Natural killer cell (primary cell): ENCODE measurements around the gene PCYT1A. TPM values are rescaled to one million over a fixed set of nuclear protein-coding genes. Genes with fewer than 3 reads are reported as not detected.

ENCODE experiments used
- ATAC-seq, 3 donors: fragments of 150-1000 bp in 2 of 3; fragments of 200-7000 bp in 1 of 3; cut with Tn5 transposase; 1 replicate in 1 of 3; 2 replicates in 2 of 3; pipeline ENCODE4 v1.10.0; 2021; ENCODE audit warnings: mild to moderate bottlenecking in 2 of 3, moderate library complexity in 2 of 3
- DNase-seq, 2 donors: peaks; one replicate each; pipeline versions ENCODE4 v3.0.0 to v3.0.0-alpha.2; 2013 to 2021; ENCODE audit warnings: mixed read lengths in 1 of 2
- H3K27ac ChIP-seq: one replicate; pipeline ENCODE4 v1.5.1; 2013; ENCODE audit warnings: mild to moderate bottlenecking, low read length
- H3K27me3 ChIP-seq: one replicate; pipeline ENCODE4 v1.6.1; 2013; ENCODE audit warnings: low read length; ENCODE audit not compliant: control insufficient read depth, insufficient read depth
- H3K36me3 ChIP-seq: one replicate; pipeline ENCODE4 v1.6.1; 2013; ENCODE audit warnings: low read length; ENCODE audit not compliant: control insufficient read depth, insufficient read depth
- H3K4me1 ChIP-seq: one replicate; pipeline ENCODE4 v1.6.1; 2013; ENCODE audit warnings: low read length; ENCODE audit not compliant: control insufficient read depth, insufficient read depth
- H3K4me3 ChIP-seq: one replicate; pipeline ENCODE4 v1.5.1; 2013; ENCODE audit warnings: low read length
- H3K9me3 ChIP-seq: one replicate; pipeline ENCODE4 v1.6.1; 2013; ENCODE audit warnings: low read length; ENCODE audit not compliant: control insufficient read depth, insufficient read depth
- H3K27ac Mint-ChIP-seq, 2 donors: one replicate each; pipeline ENCODE4 v1.8.0; 2022; ENCODE audit warnings: mild to moderate bottlenecking in 2 of 2, mixed read lengths in 2 of 2, moderate library complexity in 1 of 2
- H3K27me3 Mint-ChIP-seq, 2 donors: one replicate each; pipeline ENCODE4 v1.8.0; 2022; ENCODE audit warnings: low read depth in 2 of 2, mixed read lengths in 2 of 2
- H3K36me3 Mint-ChIP-seq: one replicate; pipeline ENCODE4 v1.8.0; 2022; ENCODE audit warnings: mixed read lengths
- H3K4me1 Mint-ChIP-seq, 2 donors: one replicate each; pipeline ENCODE4 v1.8.0; 2022; ENCODE audit warnings: mixed read lengths in 2 of 2
- H3K4me3 Mint-ChIP-seq: one replicate; pipeline ENCODE4 v1.8.0; 2022; ENCODE audit warnings: mild to moderate bottlenecking, moderate library complexity, mixed read lengths
- H3K9me3 Mint-ChIP-seq, 2 donors: one replicate each; pipeline ENCODE4 v1.8.0; 2022; ENCODE audit warnings: mixed read lengths in 2 of 2
- CTCF ChIP-seq: fragments of 200-600 bp; IDR thresholded peaks from one replicate; pipeline ENCODE4 v1.8.0; 2022; ENCODE audit warnings: antibody characterized with exemption
- WGBS: methylation state at CpG from one replicate; pipeline ENCODE4 v1.1.7; 2013; ENCODE audit warnings: missing lambda C conversion rate; ENCODE audit not compliant: insufficient coverage; 5-methylcytosine and 5-hydroxymethylcytosine counted together
- intact Hi-C: fragments of 100-400 bp; cut with micrococcal nuclease; formaldehyde crosslinking; loops from one replicate; pipeline ENCODE4 v1.14.2; 2022
- total RNA-seq, 4 donors: library from RNA; stranded (reverse); fragments of 120-200 nt in 1 of 4; gene quantifications; one replicate each; pipeline versions ENCODE4 v1.2.3 to v1.2.4, GENCODE V29; 2013 to 2022

Gene PCYT1A
- total RNA-seq, 3 donors from 2014 or later (not counting 1 experiment from before 2014, with no cell fraction given): 105 to 123 (median 110) TPM

- H3K9me3 Mint-ChIP-seq: no peaks in the 10 kb centered on the region
- H3K36me3 Mint-ChIP-seq: no peaks in the 10 kb centered on the region
- 85% methylated on average over 11 of the region's 11 CpGs for WGBS
- Histone ChIP-seq H3K4me1 (peaks cover 4% of the 10 kb centered on the region), H3K36me3 (no peaks in the 10 kb centered on the region), H3K4me3 (no peak overlapping the region), H3K27me3 (no peaks in the 10 kb centered on the region), H3K27ac (no peak overlapping the region), H3K9me3 (no peaks in the 10 kb centered on the region)
- no peak overlapping the region for H3K4me3 Mint-ChIP-seq
- no peak for TF ChIP-seq CTCF
- ATAC-seq (no peak), DNase-seq (no peak)
- no peaks in the 10 kb centered on the region for H3K27me3 Mint-ChIP-seq
- no peak overlapping the region for H3K27ac Mint-ChIP-seq
- peaks cover 0 to 14% of the 10 kb centered on the region in 2 donors for H3K4me1 Mint-ChIP-seq
- intact Hi-C loops: no loop called here
Measured at GRCh38 chr3:196323691-196324090, 36.2 kb upstream of the PCYT1A start.

- no peak overlapping the region for H3K4me3 Mint-ChIP-seq
- intact Hi-C loops: no loop called here
- Histone ChIP-seq H3K4me1 (peaks cover 7% of the 10 kb centered on the region), H3K27me3 (no peaks in the 10 kb centered on the region), H3K4me3 (no peak overlapping the region), H3K9me3 (no peaks in the 10 kb centered on the region), H3K36me3 (no peaks in the 10 kb centered on the region), H3K27ac (no peak overlapping the region)
- WGBS: 97% methylated on average over 3 of the region's 4 CpGs
- no peaks in the 10 kb centered on the region for H3K27me3 Mint-ChIP-seq
- H3K9me3 Mint-ChIP-seq: no peaks in the 10 kb centered on the region
- no peak overlapping the region for H3K27ac Mint-ChIP-seq
- no peak for DNase-seq
- ATAC-seq: no peak
- no peaks in the 10 kb centered on the region for H3K36me3 Mint-ChIP-seq
- peaks cover 0 to 18% of the 10 kb centered on the region in 2 donors for H3K4me1 Mint-ChIP-seq
- TF ChIP-seq CTCF: no peak
Measured at GRCh38 chr3:196323016-196323415, 35.5 kb upstream of the PCYT1A start.

- H3K4me1 Mint-ChIP-seq: peaks cover 0 to 25% of the 10 kb centered on the region in 2 donors
- Histone ChIP-seq H3K27me3 (no peaks in the 10 kb centered on the region), H3K36me3 (no peaks in the 10 kb centered on the region), H3K4me1 (peaks cover 13% of the 10 kb centered on the region), H3K27ac (no peak overlapping the region), H3K9me3 (no peaks in the 10 kb centered on the region), H3K4me3 (no peak overlapping the region)
- no peaks in the 10 kb centered on the region for H3K36me3 Mint-ChIP-seq
- WGBS: 86% methylated on average over 11 of the region's 11 CpGs
- H3K27me3 Mint-ChIP-seq: no peaks in the 10 kb centered on the region
- no peaks in the 10 kb centered on the region for H3K9me3 Mint-ChIP-seq
- no peak for TF ChIP-seq CTCF
- peak overlapping the region in 1 of 2 donors; percentile 22 for H3K27ac Mint-ChIP-seq
- intact Hi-C loops: no loop called here
- H3K4me3 Mint-ChIP-seq: no peak overlapping the region
- DNase-seq (no peak), ATAC-seq (no peak)
Measured at GRCh38 chr3:196321162-196321561, 33.6 kb upstream of the PCYT1A start.

GRCh38 chr3:196320137-196320536, 32.6 kb upstream of the PCYT1A start:
- Mint-ChIP-seq H3K36me3 (no peaks in the 10 kb centered on the region), H3K4me1 (peaks cover 0 to 25% of the 10 kb centered on the region in 2 donors), H3K27ac (peak overlapping the region in 1 of 2 donors; percentile 96), H3K27me3 (no peaks in the 10 kb centered on the region), H3K9me3 (no peaks in the 10 kb centered on the region), H3K4me3 (no peak overlapping the region)
- Histone ChIP-seq H3K27ac (no peak overlapping the region), H3K27me3 (no peaks in the 10 kb centered on the region), H3K4me3 (no peak overlapping the region), H3K9me3 (no peaks in the 10 kb centered on the region), H3K36me3 (no peaks in the 10 kb centered on the region), H3K4me1 (peaks cover 13% of the 10 kb centered on the region)
- no peak for ATAC-seq
- no peak for TF ChIP-seq CTCF
- intact Hi-C loops: no loop called here
- no peak for DNase-seq
- WGBS: 78% methylated on average over 3 of the region's 3 CpGs
